Endothelial cell of umbilical vein (primary cell): ENCODE measurements around the gene BCAR1. TPM values are rescaled to one million over a fixed set of nuclear protein-coding genes. Genes with fewer than 3 reads are reported as not detected.

Experiments
- BruUV-seq: library from RNA; stranded (reverse); fragments of 400-500 nt; replicated peaks from 2 replicates; lab custom pipeline; 2021; lab: Mats Ljungman, UMichigan
- CTCF ChIA-PET: fragments of 300-600, 350-600 bp; sonication (Branson Sonifier 250); formaldehyde crosslinking; loops from one replicate; lab custom pipeline; 2021; ENCODE audit warnings: antibody characterized with exemption, inconsistent platforms; lab: Charles Lee
- POLR2A ChIA-PET: fragments of 300-600, 350-600 bp; sonication (Branson Sonifier 250); formaldehyde crosslinking; loops from one replicate; lab custom pipeline; 2021; ENCODE audit warnings: antibody characterized with exemption, inconsistent platforms; lab: Charles Lee
- DNase-seq: peaks from one replicate; pipeline ENCODE4 v3.0.0-alpha.2; 2011; ENCODE audit warnings: low read depth, low spot score
- FAIRE-seq: peaks from 2 replicates; lab custom pipeline; 2011; peaks lifted over from hg19 to GRCh38; lab: Jason Lieb, UNC
- H2AFZ ChIP-seq: 2 replicates; pipeline ENCODE4 v1.6.0; 2012; ENCODE audit warnings: low read depth, low read length, control low read depth, inconsistent platforms
- H3K27ac ChIP-seq: 2 replicates; pipeline ENCODE4 v1.5.1; 2011; ENCODE audit warnings: low read depth, mild to moderate bottlenecking, control low read depth, low read length, moderate library complexity; ENCODE audit not compliant: insufficient read depth
- H3K27me3 ChIP-seq, 2 experiments: 2 replicates each; pipeline versions ENCODE4 v1.6.0 to v1.6.1; 2011; ENCODE audit warnings: low read length in 2 of 2, mixed read lengths in 1 of 2; ENCODE audit not compliant: control insufficient read depth in 2 of 2, insufficient read depth in 2 of 2
- H3K36me3 ChIP-seq, 2 experiments: 2 replicates in 1 of 2; 3 replicates in 1 of 2; pipeline ENCODE4 v1.5.1; 2011; ENCODE audit warnings: low read length in 2 of 2, mild to moderate bottlenecking in 1 of 2, moderate library complexity in 1 of 2; ENCODE audit not compliant: control insufficient read depth in 2 of 2, insufficient read depth in 2 of 2; ENCODE audit errors: extremely low read depth in 1 of 2
- H3K4me1 ChIP-seq: 3 replicates; pipeline ENCODE4 v1.5.1; 2011; ENCODE audit warnings: mild to moderate bottlenecking, low read length; ENCODE audit not compliant: control insufficient read depth, insufficient read depth; ENCODE audit errors: extremely low read depth
- H3K4me2 ChIP-seq: 2 replicates; pipeline ENCODE4 v1.6.1; 2011; ENCODE audit warnings: low read length, control low read depth, mixed read lengths; ENCODE audit not compliant: insufficient read depth
- H3K4me3 ChIP-seq, 3 experiments: fragments of 200-600 bp in 1 of 3; sonication (generic), shearing (Covaris generic) in 1 of 3; replicated peaks in 1 of 3; 2 replicates each; pipeline ENCODE4 v1.5.1; 2011 to 2016; ENCODE audit warnings: control low read depth in 3 of 3, low read length in 3 of 3, mild to moderate bottlenecking in 2 of 3, inconsistent platforms in 1 of 3, low read depth in 1 of 3, moderate library complexity in 1 of 3; ENCODE audit not compliant: insufficient read depth in 1 of 3
- H3K79me2 ChIP-seq: 2 replicates; pipeline ENCODE4 v1.6.0; 2012; ENCODE audit warnings: low read length, inconsistent platforms; ENCODE audit not compliant: control insufficient read depth, insufficient read depth
- H3K9ac ChIP-seq: replicated peaks from 2 replicates; pipeline ENCODE3; 2011; ENCODE audit warnings: low read length, control low read depth; ENCODE audit not compliant: insufficient read depth; ENCODE audit errors: extremely low read depth
- H3K9me1 ChIP-seq: replicated peaks from 3 replicates; pipeline ENCODE4 v1.6.0; 2011; ENCODE audit warnings: mild to moderate bottlenecking, low read length; ENCODE audit not compliant: control insufficient read depth, insufficient read depth; ENCODE audit errors: extremely low read depth
- H3K9me3 ChIP-seq: replicated peaks from 2 replicates; pipeline ENCODE4 v1.5.1; 2012; ENCODE audit warnings: low read length, inconsistent platforms; ENCODE audit not compliant: control insufficient read depth, insufficient read depth
- H4K20me1 ChIP-seq: replicated peaks from 2 replicates; pipeline ENCODE3; 2011; ENCODE audit warnings: mild to moderate bottlenecking, low read length; ENCODE audit not compliant: control insufficient read depth, insufficient read depth; ENCODE audit errors: extremely low read depth
- EZH2 ChIP-seq: IDR thresholded peaks from 2 replicates; pipeline ENCODE4 v1.6.1; 2012; ENCODE audit warnings: borderline replicate concordance, low read depth, mild to moderate bottlenecking, moderate library complexity, low read length, inconsistent platforms; ENCODE audit not compliant: severe bottlenecking
- FOS ChIP-seq: IDR thresholded peaks from 2 replicates; pipeline ENCODE4 v1.6.1; 2011; ENCODE audit warnings: mild to moderate bottlenecking, low read length, moderate library complexity, borderline replicate concordance; ENCODE audit not compliant: insufficient read depth
- GATA2 ChIP-seq: IDR thresholded peaks from 2 replicates; pipeline ENCODE4 v1.7.0; 2011; ENCODE audit warnings: low read depth, mild to moderate bottlenecking, moderate library complexity, mixed read lengths, low read length; ENCODE audit not compliant: insufficient read length, insufficient read depth
- JUN ChIP-seq: IDR thresholded peaks from 2 replicates; pipeline ENCODE4 v1.6.1; 2011; ENCODE audit warnings: borderline replicate concordance, low read depth; ENCODE audit not compliant: insufficient read length, insufficient read depth
- MYC ChIP-seq: IDR thresholded peaks from one replicate; pipeline ENCODE4 v1.6.1; 2011; ENCODE audit warnings: mild to moderate bottlenecking, low read depth, low read length
- POLR2A ChIP-seq: IDR thresholded peaks from 2 replicates; pipeline ENCODE4 v1.6.1; 2012; ENCODE audit warnings: low read depth, mild to moderate bottlenecking, control low read depth, low read length
- POLR2AphosphoS5 ChIP-seq: IDR thresholded peaks from 2 replicates; pipeline ENCODE4 v1.6.1; 2012; ENCODE audit warnings: low read depth, mild to moderate bottlenecking, control low read depth, low read length, moderate library complexity; ENCODE audit not compliant: insufficient read depth
- dilution Hi-C: fragments of 300-500 bp; cut with MboI; formaldehyde crosslinking; loops from one replicate; pipeline ENCODE4 v1.15.0; 2019; ENCODE audit warnings: low sequenced_read_pairs; ENCODE audit not compliant: extremely low pct_ligation_motif_present
- intact Hi-C: fragments of 100-400 bp; cut with micrococcal nuclease; formaldehyde crosslinking; loops from one replicate; pipeline ENCODE4 v1.10.0; 2022
- polyA plus RNA-seq, 4 experiments: library from polyadenylated mRNA; depleted of rRNA in 3 of 4; stranded (reverse) in 3 of 4; unstranded in 1 of 4; fragments of >200 nt; gene quantifications; 2 replicates each; pipeline versions ENCODE4 v1.2.1 to v1.2.3, GENCODE V29; 2011 to 2012; ENCODE audit warnings: missing spikeins in 1 of 4
- total RNA-seq: library from RNA; stranded (reverse); gene quantifications from 2 replicates; pipeline ENCODE4 v1.2.3, GENCODE V29; 2021

BCAR1 gene
- total and polyA plus RNA-seq, 2 donors (not counting 3 experiments of a cell fraction or from before 2014, with no cell fraction given) = 171 to 267 TPM

DNA sequence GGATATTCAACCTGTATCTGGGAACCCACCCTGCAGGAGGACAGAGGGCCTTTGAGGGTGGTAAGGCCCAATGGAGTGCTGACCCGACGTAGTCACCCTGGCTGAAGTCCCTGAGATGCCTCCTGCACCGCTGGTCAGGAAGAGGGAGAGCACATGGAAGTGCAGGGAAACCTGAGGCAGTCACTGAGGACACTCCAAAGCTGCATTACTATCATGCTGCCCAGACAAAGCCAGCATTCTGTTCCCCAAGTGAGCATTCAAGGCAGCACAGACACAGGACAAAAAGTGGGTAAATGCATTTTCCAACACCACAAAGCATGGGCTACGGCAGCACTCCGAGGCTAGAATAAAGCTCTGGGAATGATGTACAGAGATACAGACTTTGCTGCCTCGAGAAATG, 46.8 kb upstream of the BCAR1 start:
- Histone ChIP-seq H3K4me3 (no peak overlapping the region), H3K9me3 (no peaks in the 10 kb centered on the region), H2AFZ (no peak overlapping the region), H3K27ac (no peak overlapping the region), H3K9ac (no peak overlapping the region), H3K9me1 (no peaks in the 10 kb centered on the region), H3K79me2 (no peaks in the 10 kb centered on the region), H3K36me3 (peaks cover 2% of the 10 kb centered on the region in 2 experiments), H3K27me3 (no peaks in the 10 kb centered on the region), H3K4me1 (peaks cover 9% of the 10 kb centered on the region), H3K4me2 (no peak overlapping the region), H4K20me1 (no peaks in the 10 kb centered on the region)
- TF ChIP-seq MYC (no peak), JUN (no peak), POLR2AphosphoS5 (no peak), FOS (no peak), GATA2 (no peak), EZH2 (no peak)
- BruUV-seq = no TSS peak
- POLR2A ChIA-PET = no interaction called here
- DNase-seq = no peak
- no peak for FAIRE-seq
- CTCF ChIA-PET = interaction anchor here (0.6 to 0.8 kb wide), 2 partner anchors 9 to 19 kb away, joined by 3 read pairs; no protein-coding TSS in a partner anchor
- dilution Hi-C loops = no loop called here
- intact Hi-C loops = no loop called here

DNA sequence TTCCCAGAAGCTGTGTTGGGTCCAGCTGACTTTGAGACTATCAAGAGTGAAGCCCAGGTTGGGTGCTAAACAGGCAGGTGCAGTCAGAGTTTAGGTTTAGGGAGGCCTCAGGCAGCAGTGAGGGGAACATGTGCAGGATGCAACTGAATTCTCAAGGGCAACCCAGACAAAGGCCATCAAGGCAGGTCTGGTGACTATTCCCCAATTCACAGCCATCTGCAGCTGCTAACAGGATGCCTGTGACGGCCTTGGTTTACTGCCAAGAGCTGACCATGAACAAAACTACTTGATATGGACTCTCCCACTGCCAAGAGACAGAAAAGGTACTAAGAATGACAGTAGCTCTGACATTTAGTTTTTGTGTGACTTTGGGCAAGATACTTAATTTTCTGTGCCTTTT, 45.2 kb upstream of the BCAR1 start:
- H3K4me2 ChIP-seq = no peak overlapping the region
- POLR2A ChIA-PET = no interaction called here
- no peaks in the 10 kb centered on the region for H3K79me2 ChIP-seq
- BruUV-seq = no TSS peak
- peaks cover 0 to 2% of the 10 kb centered on the region in 2 experiments for H3K36me3 ChIP-seq
- H4K20me1 ChIP-seq = no peaks in the 10 kb centered on the region
- intact Hi-C loops (no loop called here), dilution Hi-C loops (no loop called here)
- H3K9me3 ChIP-seq = no peaks in the 10 kb centered on the region
- peaks cover 9% of the 10 kb centered on the region for H3K4me1 ChIP-seq
- FAIRE-seq = peak; percentile 95
- H3K9me1 ChIP-seq = no peaks in the 10 kb centered on the region
- TF ChIP-seq POLR2AphosphoS5 (no peak), POLR2A (peak; percentile 30)
- no peak overlapping the region for H3K9ac ChIP-seq
- peak; percentile 86 for DNase-seq
- CTCF ChIA-PET = interaction anchor here (0.8 to 1.9 kb wide), 13 partner anchors 8 to 97 kb away, joined by 3 to 10 read pairs (median 4); no protein-coding TSS in a partner anchor
- H3K4me3 ChIP-seq = no peak overlapping the region
- H3K27ac ChIP-seq = peak overlapping the region; percentile 40
- no peaks in the 10 kb centered on the region for H3K27me3 ChIP-seq
- H2AFZ ChIP-seq = no peak overlapping the region
